Midbrain (tissue), 1 donor: ENCODE results near the gene MDFIC.
"Not testable (repeated sequence)": the region's sequence is repeated elsewhere in the genome, so short reads cannot be mapped to it uniquely, and the experiment has no call there.

Experiments
- DNase-seq: peaks from one replicate; lab custom pipeline; 2025; lab: John Stamatoyannopoulos, UW

Gene MDFIC

GRCh38 chr7:114922026-114922651 is at the start of gene MDFIC:
Gene MDFIC (plus strand): TSS chr7:114922094. CDS start chr7:114923034, 940 bp downstream.
- DNase-seq: no peak

- DNase-seq: no peak
Observed at GRCh38 chr7:114874170-114874569, 47.7 kb upstream of the MDFIC start.

GRCh38 chr7:114875186-114875585 is 46.7 kb upstream of the MDFIC start:
- no peak for DNase-seq

- DNase-seq: no peak
Observed at GRCh38 chr7:114879554-114879953, 42.3 kb upstream of the MDFIC start.

GRCh38 chr7:114885836-114886235 is 36.1 kb upstream of the MDFIC start:
- DNase-seq: no peak

GRCh38 chr7:114886241-114886640 is 35.7 kb upstream of the MDFIC start:
- DNase-seq: no peak

GRCh38 chr7:114889116-114889515 is 32.8 kb upstream of the MDFIC start:
- not testable (repeated sequence) for DNase-seq

- DNase-seq: no peak
Observed at GRCh38 chr7:114889646-114890285, 32.1 kb upstream of the MDFIC start.

GRCh38 chr7:114890561-114890960 is 31.3 kb upstream of the MDFIC start:
- no peak for DNase-seq

- no peak for DNase-seq
Observed at GRCh38 chr7:114900127-114900526, 21.8 kb upstream of the MDFIC start.

GRCh38 chr7:114901771-114902170 is 20.1 kb upstream of the MDFIC start:
- no peak for DNase-seq

GRCh38 chr7:114903131-114903530 is 18.8 kb upstream of the MDFIC start:
- no peak for DNase-seq

GRCh38 chr7:114910787-114911186 is 11.1 kb upstream of the MDFIC start:
- no peak for DNase-seq

GRCh38 chr7:114911411-114911810 is 10.5 kb upstream of the MDFIC start:
- no peak for DNase-seq

GRCh38 chr7:114916261-114916892 is 5.5 kb upstream of the MDFIC start:
- DNase-seq: no peak

- no peak for DNase-seq
Observed at GRCh38 chr7:114917211-114917839, 4.6 kb upstream of the MDFIC start.

GRCh38 chr7:114919587-114919986 is 2.3 kb upstream of the MDFIC start:
- no peak for DNase-seq

- DNase-seq: no peak
Observed at GRCh38 chr7:114921631-114922025, 266 bp upstream of the MDFIC start.

- peak; percentile 43 for DNase-seq
Observed at GRCh38 chr7:114922652-114923402, 933 bp downstream of the MDFIC start.

GRCh38 chr7:114923403-114923713 is 1.5 kb downstream of the MDFIC start:
- peak; percentile 34 for DNase-seq

- no peak for DNase-seq
Observed at GRCh38 chr7:114924038-114924712, 2.3 kb downstream of the MDFIC start.

GRCh38 chr7:114925434-114925833 is 3.5 kb downstream of the MDFIC start:
- DNase-seq: no peak
